Peyer's patch (tissue), 4 donors: ENCODE data around the gene CLSTN1. TPM values are rescaled to one million over a fixed set of nuclear protein-coding genes. Genes with fewer than 3 reads are reported as not detected.
"Not testable (repeated sequence)": the region's sequence is repeated elsewhere in the genome, so short reads cannot be mapped to it uniquely, and the experiment has no call there.

Experiments
- DNase-seq, 3 donors: peaks; one replicate each; pipeline ENCODE4 v3.0.0-alpha.2; 2017 to 2019
- H3K27ac ChIP-seq, 4 donors: fragments of 200-600 bp; sonication (generic); one replicate each; pipeline ENCODE4 v1.5.1; 2016 to 2019
- H3K27me3 ChIP-seq, 2 donors: fragments of 200-600 bp; sonication (generic); one replicate each; pipeline ENCODE4 v1.5.1; 2019
- H3K36me3 ChIP-seq, 3 donors: fragments of 200-600 bp; sonication (generic); one replicate each; pipeline ENCODE4 v1.5.1; 2016 to 2019
- H3K4me1 ChIP-seq, 4 donors: fragments of 200-600 bp; sonication (generic); one replicate each; pipeline ENCODE4 v1.5.1; 2016 to 2019
- H3K4me3 ChIP-seq, 4 donors: fragments of 200-600 bp; sonication (generic); 1 replicate in 3 of 4; 2 replicates in 1 of 4; pipeline ENCODE4 v1.5.1; 2016 to 2019; ENCODE audit warnings: mild to moderate bottlenecking in 1 of 4
- H3K9me3 ChIP-seq, 4 donors: fragments of 200-600 bp; sonication (generic); one replicate each; pipeline ENCODE4 v1.5.1; 2016 to 2019; ENCODE audit warnings: mild to moderate bottlenecking in 1 of 4
- POLR2A ChIP-seq, 2 donors: fragments of 450-650 bp; IDR thresholded peaks; one replicate each; pipeline ENCODE4 v1.5.1; 2017; ENCODE audit warnings: antibody characterized with exemption in 2 of 2, mild to moderate bottlenecking in 2 of 2, moderate library complexity in 2 of 2
- total RNA-seq, 4 donors: library from RNA; depleted of rRNA; stranded (reverse); fragments of >200 nt; gene quantifications; one replicate each; pipeline ENCODE4 v1.1.0, GENCODE V29; 2016
- TF ChIP-seq, protein P1 (sequence below), 6 experiments: fragments of 450-650 bp in 4 of 6; fragments of 200-600 bp in 2 of 6; sonication (generic) in 1 of 6; IDR thresholded peaks; one replicate each; pipeline ENCODE4 v1.5.1; 2017 to 2019; ENCODE audit warnings: antibody characterized with exemption in 6 of 6, mild to moderate bottlenecking in 3 of 6, moderate library complexity in 1 of 6

CLSTN1 gene
- total RNA-seq, 4 donors from 2014 or later, result 47.9 to 107 (median 103) TPM

DNA sequence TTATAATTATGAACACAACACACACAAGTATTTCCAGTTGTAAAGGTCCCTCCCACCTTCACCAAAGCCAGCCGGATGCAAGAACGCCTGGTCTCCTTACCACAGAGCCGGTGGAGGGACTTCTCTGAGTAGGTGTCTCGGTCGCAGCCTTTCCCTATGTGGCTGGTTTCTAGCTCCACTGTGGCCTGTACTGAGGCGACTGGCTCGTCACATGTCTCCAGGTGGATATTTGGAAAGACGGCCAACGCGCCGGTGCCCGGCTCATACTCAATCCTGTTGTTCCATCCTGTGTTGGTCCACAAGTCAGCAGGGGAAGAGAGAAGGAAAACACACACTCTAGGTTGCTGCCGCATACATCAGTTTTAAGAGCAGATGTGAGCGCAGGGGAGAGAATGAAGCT, 74.4 kb downstream of the CLSTN1 start:
- Histone ChIP-seq H3K9me3 (no peaks in the 10 kb centered on the region), H3K27me3 (no peaks in the 10 kb centered on the region), H3K36me3 (peaks cover 0 to 93% (median 0%) of the 10 kb centered on the region in 3 donors), H3K4me3 (no peak overlapping the region), H3K4me1 (no peaks in the 10 kb centered on the region), H3K27ac (no peak overlapping the region)
- DNase-seq, result no peak
- TF ChIP-seq POLR2A (IDR thresholded peaks at IDR 0.05), result no peak
- TF ChIP-seq, protein P1, sequence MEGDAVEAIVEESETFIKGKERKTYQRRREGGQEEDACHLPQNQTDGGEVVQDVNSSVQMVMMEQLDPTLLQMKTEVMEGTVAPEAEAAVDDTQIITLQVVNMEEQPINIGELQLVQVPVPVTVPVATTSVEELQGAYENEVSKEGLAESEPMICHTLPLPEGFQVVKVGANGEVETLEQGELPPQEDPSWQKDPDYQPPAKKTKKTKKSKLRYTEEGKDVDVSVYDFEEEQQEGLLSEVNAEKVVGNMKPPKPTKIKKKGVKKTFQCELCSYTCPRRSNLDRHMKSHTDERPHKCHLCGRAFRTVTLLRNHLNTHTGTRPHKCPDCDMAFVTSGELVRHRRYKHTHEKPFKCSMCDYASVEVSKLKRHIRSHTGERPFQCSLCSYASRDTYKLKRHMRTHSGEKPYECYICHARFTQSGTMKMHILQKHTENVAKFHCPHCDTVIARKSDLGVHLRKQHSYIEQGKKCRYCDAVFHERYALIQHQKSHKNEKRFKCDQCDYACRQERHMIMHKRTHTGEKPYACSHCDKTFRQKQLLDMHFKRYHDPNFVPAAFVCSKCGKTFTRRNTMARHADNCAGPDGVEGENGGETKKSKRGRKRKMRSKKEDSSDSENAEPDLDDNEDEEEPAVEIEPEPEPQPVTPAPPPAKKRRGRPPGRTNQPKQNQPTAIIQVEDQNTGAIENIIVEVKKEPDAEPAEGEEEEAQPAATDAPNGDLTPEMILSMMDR (IDR thresholded peaks at IDR 0.05), result no peak

DNA sequence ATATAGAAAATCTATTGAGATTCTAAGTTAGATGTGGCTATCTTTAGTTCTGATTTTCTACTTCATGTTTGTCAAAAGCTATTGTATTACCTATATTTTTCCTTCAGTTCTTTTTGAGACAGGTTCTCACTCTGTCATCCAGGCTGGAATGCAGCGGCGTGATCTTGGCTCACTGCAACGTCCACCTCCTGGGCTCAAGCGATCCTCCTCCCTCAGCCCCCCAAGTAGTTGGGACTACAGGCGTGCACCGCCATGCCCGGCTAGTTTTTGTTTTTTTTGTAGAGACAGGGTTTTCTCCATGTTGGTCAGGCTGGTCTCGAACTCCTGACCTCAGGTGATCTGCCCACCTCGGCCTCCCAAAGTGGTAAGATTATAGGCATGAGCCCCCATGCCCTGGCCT, 75.4 kb downstream of the CLSTN1 start:
- peaks cover 0 to 93% (median 0%) of the 10 kb centered on the region in 3 donors for H3K36me3 ChIP-seq
- H3K4me3 ChIP-seq, result not testable (repeated sequence)

DNA sequence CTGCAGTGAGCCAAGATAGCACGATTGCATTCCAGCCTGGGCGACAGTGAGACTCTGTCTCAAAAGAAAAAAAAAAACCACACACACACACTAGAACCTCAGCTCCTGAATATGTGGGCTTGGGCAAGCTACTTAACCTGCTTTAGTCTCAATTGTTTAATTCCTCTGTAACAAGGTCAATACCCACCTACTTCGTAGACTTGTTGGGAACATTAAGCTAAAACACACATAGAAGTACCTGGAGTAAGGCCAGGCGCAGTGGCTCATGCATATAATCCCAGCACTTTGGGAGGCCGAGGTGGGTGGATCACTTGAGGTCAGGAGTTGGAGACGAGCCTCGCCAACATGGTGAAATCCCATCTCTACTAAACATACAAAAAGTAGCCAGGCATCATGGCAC, 77.1 kb downstream of the CLSTN1 start:
- Histone ChIP-seq H3K27ac (no peak overlapping the region), H3K4me3 (no peak overlapping the region), H3K36me3 (peaks cover 0 to 93% (median 0%) of the 10 kb centered on the region in 3 donors), H3K9me3 (no peaks in the 10 kb centered on the region), H3K4me1 (no peaks in the 10 kb centered on the region), H3K27me3 (no peaks in the 10 kb centered on the region)
- no peak for TF ChIP-seq POLR2A (IDR thresholded peaks at IDR 0.05)
- TF ChIP-seq, protein P1 (IDR thresholded peaks at IDR 0.05), result no peak
- no peak for DNase-seq

More for the DNA sequence above, 75.4 kb downstream of the CLSTN1 start:
- H3K27ac ChIP-seq, H3K9me3 ChIP-seq, DNase-seq, H3K4me1 ChIP-seq, H3K27me3 ChIP-seq: not testable (repeated sequence)

DNA sequence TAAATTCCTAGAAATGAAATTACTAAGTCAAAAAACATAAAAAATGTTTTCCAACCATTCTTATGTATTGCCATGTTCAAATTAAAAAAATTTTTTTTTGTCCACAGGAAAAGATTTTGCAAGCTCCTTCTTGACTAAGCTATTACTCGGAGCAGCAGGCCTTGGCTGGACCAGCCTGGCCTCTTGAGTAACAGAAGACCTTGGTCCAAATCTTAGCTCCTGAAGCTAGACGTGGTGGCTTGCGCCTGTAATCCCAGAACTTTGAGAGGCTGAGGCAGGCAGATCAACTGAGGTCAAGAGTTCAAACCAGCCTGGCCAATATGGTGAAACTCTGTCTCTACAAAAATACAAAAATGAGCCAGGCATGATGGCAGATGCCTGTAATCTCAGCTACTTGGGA, 77.6 kb downstream of the CLSTN1 start:
- Histone ChIP-seq H3K27me3 (no peaks in the 10 kb centered on the region), H3K4me3 (no peak overlapping the region), H3K36me3 (peaks cover 0 to 93% (median 0%) of the 10 kb centered on the region in 3 donors), H3K9me3 (no peaks in the 10 kb centered on the region), H3K4me1 (no peaks in the 10 kb centered on the region), H3K27ac (no peak overlapping the region)
- TF ChIP-seq POLR2A (IDR thresholded peaks at IDR 0.05), result no peak
- TF ChIP-seq, protein P1 (IDR thresholded peaks at IDR 0.05), result no peak
- no peak for DNase-seq

DNA sequence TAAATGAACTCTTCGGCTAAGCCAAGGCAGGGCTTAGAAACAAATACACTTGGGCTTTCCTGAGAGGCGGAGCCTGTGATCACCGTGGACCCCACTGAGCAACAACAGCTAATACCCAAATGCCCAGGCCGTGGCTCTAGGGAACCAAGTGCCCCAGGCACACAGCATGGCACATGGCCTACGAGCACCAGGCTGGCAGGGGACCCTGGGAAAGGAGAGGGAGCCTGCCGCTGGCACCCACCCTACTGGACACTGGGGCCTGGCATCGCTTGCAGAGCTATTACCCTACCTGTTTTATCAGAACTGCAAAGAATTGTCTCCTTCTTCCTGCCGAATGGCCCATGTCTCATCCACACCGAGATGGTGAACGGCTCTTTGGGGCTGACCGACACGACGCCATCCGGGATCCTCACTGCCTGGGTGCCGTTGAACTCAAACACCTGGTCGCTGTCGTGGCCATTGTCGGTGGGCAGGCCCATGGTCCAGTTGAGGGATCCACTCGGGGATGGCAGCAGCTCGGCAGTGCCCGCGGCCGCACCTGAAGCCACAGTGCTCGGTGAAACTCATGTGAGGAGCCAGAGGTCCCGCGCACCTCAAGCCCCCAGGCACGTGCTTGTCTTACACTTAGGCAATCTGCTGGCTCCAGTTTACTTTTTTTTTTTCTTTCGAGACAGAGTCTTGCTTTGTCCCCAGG, 79.5 kb downstream of the CLSTN1 start:
- Histone ChIP-seq H3K27me3 (no peaks in the 10 kb centered on the region), H3K4me1 (no peaks in the 10 kb centered on the region), H3K4me3 (no peak overlapping the region), H3K9me3 (no peaks in the 10 kb centered on the region), H3K36me3 (peaks cover 0 to 93% (median 0%) of the 10 kb centered on the region in 3 donors), H3K27ac (no peak overlapping the region)
- DNase-seq, result no peak
- TF ChIP-seq, protein P1 (IDR thresholded peaks at IDR 0.05), result no peak
- no peak for TF ChIP-seq POLR2A (IDR thresholded peaks at IDR 0.05)

DNA sequence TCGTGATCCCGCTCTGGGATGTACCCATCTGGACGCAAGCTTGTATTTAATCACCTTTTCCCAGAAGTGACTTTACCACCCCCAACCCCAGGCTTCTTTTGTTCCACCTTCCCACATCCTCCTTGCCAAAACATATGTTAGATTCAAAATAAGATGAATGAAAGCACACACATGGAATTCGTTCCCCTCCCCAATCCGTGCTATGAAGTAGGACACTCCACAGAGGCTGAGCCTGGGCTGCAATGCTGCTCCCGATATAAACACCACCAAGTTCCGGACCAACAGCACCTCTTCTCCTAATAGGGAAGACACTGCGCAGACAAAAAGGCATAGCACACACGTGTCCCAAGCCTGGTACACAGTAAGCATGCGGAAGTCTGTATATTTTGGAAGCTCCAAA, 86.1 kb downstream of the CLSTN1 start:
- no peak for DNase-seq
- H3K9me3 ChIP-seq, result no peaks in the 10 kb centered on the region
- no peak overlapping the region for H3K4me3 ChIP-seq
- peaks cover 0 to 3% (median 0%) of the 10 kb centered on the region in 4 donors for H3K4me1 ChIP-seq
- H3K27me3 ChIP-seq, result no peaks in the 10 kb centered on the region
- peaks cover 0 to 97% (median 5%) of the 10 kb centered on the region in 3 donors for H3K36me3 ChIP-seq
- no peak overlapping the region for H3K27ac ChIP-seq
- TF ChIP-seq POLR2A (IDR thresholded peaks at IDR 0.05), result no peak
- TF ChIP-seq, protein P1 (IDR thresholded peaks at IDR 0.05), result no peak
